GM04504 (cell line): ENCODE results near the gene NKAPL.

Experiments used
- DNase-seq: peaks from one replicate; pipeline ENCODE4 v3.0.0-alpha.2; 2012; ENCODE audit warnings: low read depth

Gene NKAPL

DNA sequence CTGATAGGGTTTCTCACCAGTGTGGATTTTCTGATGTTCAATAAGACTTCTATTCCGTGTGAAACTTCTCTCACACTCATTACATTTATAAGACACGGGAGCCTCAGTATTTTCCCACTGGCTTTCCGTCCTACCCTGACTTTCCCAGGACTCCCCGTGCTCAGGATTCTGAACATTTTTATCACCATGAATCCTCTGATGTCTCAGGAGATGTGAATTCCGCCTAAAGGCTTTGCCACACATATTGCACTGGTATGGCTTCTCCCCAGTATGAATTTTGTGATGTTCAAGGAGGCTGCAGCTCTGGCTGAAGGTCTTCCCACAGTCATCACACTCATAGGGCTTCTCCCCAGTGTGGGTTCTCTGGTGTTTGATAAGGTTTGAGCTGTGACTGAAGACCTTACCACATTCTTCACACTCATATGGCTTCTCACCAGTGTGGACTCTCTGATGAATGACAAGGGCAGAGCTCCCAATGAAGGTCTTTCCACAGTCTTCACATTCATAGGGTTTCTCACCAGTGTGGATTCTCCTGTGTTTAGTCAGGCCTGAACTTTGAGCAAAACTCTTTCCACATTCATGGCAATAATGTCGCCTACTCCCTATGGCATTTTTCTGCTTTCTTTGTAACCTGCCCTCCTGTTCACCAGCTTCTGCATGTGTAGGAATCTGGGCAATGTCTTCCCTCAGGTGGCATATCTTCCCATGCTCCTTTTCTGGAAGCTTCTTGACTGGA lies 13.7 kb upstream of the NKAPL start:
- DNase-seq: no peak

DNA sequence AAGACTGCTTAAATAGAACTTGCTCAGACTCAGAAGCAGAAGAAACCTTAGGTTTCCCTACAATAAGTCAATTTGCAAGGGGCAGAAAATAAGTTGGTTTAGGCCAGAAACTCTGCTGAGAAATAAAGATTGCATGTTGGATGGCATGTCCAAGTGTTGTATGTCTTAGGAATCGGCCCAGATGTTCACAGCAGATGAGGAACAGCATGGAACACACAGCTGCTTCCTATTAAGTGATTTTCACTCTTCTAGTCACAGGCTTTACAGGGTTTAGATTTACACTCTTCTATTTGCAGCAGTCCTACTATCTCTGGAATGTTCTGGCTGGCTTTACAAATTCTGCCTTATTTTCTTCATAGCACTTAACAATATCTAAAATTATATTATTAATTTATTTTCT lies 10.2 kb upstream of the NKAPL start:
- no peak for DNase-seq

DNA sequence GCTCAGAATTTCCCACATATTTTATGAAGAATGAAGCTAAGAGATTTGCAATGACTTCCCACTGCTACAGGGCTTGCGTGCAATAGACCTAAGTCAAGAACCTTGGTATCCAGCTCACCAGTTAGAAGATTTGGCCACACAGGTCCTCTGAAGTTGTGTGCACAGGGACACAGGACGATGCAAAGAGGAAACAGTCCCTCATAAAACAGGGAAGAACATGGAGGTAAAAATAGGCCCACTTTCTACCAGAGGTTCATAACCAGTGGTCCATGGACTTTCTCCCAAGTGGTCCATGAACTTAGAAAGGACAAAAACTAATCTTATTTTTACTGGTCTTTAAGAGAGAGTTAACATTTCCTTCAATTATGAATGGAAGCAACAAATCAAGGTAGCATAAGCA lies 8.3 kb upstream of the NKAPL start:
- DNase-seq: no peak

DNA sequence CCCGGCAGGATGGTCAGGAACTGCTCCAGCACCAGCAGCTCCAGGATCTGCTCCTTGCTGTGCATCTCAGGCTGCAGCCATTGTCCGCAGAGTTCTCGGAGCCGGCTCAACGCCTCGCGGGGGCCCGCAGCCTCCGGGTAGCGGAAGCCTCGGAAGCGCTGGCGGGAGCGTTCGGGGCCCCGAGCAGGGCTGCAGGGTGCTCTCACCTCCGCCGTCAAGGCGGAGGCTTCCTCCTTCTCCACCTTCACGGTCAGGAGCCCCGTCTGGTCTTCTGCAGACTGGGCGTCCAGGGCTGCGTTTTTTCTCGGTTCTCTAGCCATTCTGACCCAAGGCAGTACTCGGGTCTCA lies 7.5 kb upstream of the NKAPL start:
- peak; percentile 2 for DNase-seq

DNA sequence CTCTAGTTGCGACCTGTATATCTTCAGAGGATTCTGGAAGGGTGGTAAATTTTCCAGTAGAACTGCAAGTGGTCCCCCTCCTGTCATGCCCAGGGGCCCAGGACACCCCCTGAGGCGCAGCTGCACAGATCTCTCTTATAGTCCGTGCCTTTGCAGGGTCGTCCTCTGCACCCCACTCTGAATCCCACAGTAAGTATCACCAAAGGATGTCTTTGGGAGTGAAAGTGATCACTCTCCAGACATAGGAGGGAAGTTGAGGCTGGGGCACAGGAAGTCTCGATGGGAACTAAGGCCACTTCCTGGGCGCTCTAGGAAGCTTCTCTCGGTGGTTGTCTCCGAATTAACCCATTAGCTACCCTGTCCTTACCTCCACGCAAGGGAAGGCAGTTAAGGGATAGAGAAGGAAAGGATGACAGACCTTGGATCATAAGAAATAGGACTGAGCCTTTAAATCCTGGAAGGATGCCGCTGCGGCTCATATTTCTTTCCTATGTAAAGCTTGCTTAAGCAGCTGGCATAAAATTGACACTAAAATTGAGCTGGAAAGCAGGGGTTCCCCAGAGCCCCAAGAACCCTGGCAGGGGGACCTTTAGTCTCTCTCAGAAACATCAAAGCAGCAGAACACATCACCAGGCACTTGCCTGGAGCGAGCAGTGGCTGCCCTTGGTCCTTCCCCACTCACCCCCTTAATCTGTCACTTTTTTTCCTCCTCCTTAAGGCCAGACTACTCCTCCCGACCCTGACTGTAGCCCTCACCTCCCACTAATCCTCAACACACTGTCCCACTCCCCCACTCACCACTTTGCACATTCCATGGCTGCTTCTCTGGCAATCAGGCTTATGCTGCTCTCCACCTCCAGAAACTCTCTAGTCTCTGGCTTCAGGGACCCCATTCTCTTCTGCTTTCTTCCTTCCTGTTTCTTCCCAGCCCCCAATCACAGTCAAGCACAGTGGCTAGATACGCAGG lies 6.8 kb upstream of the NKAPL start, which contains the start of gene ZKSCAN4:
Gene ZKSCAN4 (minus strand): TSS at position 261 of the 967 bp plus-strand sequence. CDS start 289 bp downstream, outside the sequence.
- peak; percentile 71 for DNase-seq

DNA sequence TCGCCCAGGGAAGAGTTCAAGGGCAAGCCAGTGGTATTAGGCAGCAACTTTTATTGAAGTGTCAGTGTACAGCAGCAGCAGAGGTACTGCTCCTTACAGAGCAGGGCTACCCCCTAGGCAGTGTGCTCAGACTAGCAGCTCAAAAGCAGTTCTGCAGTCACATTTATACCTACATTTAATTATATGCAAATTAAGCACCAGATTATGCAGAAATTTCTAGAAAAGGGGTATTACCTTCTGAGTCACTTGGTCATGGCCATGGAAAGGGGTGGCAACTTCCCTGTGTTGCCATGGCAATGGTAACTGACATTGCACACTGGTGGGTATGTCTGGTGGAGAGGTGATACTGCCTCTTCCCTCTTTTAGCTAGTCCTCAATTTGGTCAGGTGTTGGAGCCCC lies 5.0 kb upstream of the NKAPL start:
- no peak for DNase-seq

DNA sequence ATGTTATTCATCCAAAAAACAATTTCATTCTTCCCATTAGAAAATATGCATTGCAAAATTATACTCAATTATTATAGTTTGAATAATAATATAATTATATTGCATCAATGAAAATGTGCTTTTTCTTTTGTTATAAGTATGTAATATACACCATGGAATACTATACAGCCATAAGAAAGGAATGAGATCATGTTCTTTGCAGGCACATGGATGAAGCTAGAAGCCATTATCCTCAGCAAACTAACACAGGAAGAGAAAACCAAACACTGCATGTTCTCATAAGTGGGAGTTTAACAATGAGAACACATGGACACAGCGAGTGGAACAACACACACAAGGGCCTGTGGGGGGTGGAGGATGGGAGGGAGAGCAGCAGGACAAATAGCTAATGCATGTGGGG lies 2.1 kb upstream of the NKAPL start:
- DNase-seq: no peak

DNA sequence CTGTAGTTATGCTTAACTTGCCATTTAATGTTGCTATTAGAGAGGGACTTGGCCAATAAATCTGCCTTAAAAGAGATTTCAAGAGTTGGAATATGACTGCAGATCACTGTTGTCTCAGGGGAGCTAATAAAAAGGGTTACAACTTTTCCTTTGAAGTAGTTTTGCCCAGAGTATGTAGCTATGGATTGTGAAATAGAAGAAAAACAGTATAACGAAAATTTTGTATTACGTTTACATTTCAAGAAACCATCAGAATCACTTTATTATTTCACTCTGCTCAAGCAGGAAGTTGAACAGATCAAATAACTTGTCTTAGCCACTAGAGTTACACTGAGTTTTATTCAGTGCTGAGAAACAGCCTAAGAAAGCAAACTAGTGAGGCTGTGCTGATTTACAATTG lies 4.8 kb downstream of the NKAPL start:
- DNase-seq: no peak

DNA sequence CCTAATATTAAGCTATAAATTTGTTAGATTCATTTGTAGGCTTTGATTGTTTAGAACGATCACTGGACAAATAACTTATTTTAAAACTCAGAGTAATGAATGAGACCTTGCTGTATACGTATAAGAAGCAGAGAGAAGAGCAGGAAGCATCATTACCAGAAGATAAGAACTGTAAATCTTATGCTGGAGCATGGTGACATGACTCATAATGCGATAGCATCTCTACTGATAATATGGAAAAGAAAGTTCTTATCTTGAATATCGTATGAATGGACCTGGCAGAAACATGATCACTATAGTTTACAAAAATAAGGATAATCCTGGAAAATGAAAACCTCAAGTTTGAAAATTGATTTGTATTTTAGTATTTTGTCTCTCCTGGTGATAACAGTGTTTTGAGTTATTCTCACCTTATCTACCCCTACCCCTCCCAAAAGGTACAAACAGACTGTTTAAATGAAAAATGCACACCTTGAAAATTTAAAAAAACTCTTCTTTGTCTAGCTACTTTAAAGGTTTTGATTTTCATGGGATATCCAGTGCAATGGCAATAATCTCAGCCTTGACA lies 5.8 kb downstream of the NKAPL start:
- DNase-seq: no peak

DNA sequence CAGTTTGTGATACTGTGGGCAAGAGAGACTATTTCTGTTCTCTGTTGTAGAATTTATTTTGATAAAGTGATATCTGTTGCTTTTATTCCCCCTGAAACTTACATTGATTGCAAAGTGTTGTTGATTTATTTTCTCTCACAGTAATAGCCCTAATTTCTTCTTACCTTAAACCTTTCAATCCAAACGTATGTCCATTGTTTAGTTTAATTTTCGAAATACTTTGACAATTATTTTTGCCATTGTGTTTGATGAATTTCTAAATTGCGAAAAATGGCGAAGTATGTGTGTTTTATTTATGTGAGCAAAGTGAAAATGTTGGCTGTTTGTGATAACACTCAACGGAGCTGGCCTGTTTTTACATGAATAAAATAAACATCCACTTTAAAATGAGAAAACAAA lies 7.5 kb downstream of the NKAPL start:
- DNase-seq: no peak

DNA sequence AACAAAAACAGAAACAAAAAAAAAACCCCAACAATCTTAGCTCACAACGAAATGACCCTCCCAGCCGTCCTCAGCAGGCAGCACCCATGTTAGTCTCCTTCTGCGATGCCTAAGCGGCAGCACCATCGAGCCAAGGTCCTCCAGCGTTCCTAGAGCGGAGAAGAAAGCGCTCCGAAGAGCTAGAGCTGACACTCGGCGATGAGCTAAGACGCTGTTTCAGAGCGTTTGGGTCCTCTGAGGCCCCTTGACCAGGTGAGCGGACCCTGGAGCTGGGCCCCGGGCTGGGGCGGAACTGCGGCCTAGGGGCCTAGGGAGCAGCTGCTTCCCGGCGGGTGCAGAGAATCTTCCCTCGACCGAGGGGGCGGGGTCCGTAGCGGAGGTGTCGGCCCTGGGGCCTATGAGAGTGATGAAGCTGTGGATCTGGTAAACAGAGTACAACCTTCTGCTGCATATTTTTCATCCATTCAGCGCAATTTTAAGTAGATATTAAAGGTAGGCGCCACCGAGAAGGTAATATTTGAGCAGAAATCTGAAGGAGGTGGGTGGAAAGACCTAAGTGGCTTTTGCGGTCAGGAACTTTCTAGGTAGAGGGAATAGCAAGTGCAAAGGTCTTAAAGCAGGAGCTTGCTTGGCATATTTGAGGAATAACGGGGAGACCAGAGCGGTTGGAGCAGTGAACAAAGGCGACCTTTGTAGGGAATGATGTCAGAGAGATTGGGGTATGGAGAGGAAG lies 8.0 kb downstream of the NKAPL start, which contains the start of gene ZSCAN26:
Gene ZSCAN26 (plus strand): TSS at position 182 of the 733 bp plus-strand sequence. CDS start 4,777 bp downstream, outside the sequence.
- DNase-seq: peak; percentile 70

DNA sequence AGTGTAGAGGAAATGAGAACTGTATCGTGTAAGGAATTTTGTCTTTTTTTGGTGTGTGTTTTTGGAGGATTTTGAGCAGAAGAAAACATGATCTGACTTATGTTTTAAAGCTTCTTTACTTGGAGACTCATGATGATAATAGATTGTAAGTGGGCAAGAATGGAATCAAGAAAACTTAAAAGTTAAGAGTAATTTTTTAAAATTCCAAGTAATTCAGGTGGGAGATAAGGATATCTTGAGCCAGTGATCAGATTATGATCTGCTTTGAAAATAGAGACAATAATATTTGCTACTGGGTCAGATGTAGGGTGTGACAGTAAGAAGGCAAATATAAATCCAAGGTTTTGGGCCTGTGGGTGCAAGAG lies 8.6 kb downstream of the NKAPL start:
- no peak for DNase-seq

DNA sequence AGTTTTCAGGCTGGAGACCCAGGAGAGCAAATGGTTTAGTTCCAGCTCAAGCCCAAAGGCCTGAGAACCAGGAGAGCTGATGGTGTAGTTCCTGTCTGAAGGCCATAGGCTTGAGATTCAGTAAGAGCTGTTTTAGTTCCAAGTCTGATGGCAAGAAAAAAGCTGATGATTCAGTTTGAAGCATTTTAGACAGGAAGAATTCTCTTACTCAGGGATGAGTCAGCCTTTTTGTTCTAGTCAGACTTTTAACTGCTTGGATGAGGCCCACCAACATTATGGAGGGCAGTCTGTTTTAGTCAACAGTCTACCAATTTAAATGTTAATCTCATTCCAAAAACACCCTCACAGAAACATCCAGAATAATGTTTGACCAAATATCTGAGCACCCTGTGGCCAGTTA lies 10.4 kb downstream of the NKAPL start:
- peak; percentile 72 for DNase-seq

DNA sequence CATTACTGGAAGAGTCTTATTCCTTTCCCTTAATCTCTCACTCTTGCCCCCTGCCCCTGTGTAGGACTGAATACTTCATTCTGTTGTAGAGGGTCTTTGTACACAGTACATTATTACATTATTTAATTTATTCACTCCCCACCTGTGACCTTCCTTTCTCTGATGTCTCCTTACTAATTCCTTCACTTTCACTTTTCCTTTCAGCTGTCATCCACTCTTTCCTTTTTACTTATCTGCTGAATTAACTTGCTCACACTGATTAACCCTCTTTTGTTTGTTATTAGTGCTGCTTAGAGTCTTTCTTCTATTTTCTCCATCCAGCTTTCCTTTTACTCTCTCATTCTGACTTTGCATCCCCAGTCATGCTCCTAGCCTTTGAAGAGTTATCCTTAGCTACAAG lies 15.8 kb downstream of the NKAPL start:
- no peak for DNase-seq

DNA sequence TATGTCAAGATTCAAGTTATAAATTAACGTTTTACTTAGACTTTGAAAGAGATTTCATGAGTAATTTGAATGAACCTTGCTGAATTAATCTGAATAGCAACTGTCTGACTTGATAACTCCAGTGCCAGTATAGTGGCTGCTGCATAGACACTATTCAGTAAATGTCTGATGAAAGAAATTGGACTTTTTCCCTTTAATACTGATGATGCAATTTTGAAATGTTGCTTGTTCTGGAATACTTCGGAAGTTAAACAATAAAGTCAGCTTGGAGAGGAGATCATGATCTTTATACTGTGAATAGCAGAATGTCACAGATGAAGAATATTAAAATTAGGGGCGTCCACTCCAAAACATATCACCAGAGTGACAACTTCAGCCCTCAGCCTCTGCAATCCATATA lies 18.6 kb downstream of the NKAPL start:
- no peak for DNase-seq

DNA sequence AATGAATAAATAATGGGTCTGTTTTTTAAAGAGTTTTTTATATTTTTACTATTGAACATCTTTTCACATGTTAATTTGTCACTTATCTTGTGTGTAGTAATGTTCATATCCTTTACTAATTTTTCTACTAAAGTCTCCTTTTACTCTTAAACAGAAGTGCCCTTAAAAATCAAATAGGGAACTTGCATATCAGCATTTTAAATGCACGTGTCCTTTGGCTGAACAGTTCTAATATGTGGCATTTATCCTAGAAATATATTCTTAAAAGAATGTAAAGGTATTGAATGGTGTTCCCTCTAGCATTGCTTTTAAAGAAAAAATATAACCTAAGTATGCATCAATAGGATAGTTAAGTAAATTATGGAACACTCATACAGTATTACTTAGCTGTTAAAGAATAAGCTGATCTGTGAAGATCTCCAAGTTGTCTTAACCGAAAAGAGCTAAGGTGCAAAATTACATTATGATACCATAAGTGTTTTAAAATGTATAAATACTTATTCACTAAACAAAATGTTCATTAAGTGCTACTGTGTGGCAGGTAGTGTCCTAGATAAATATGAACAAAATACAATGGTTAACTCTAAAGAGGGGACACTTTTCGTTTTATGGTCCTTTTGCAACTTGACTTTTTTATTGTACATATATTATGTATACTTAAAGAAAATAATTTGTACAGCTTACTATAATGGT lies 21.6 kb downstream of the NKAPL start:
- DNase-seq: no peak

DNA sequence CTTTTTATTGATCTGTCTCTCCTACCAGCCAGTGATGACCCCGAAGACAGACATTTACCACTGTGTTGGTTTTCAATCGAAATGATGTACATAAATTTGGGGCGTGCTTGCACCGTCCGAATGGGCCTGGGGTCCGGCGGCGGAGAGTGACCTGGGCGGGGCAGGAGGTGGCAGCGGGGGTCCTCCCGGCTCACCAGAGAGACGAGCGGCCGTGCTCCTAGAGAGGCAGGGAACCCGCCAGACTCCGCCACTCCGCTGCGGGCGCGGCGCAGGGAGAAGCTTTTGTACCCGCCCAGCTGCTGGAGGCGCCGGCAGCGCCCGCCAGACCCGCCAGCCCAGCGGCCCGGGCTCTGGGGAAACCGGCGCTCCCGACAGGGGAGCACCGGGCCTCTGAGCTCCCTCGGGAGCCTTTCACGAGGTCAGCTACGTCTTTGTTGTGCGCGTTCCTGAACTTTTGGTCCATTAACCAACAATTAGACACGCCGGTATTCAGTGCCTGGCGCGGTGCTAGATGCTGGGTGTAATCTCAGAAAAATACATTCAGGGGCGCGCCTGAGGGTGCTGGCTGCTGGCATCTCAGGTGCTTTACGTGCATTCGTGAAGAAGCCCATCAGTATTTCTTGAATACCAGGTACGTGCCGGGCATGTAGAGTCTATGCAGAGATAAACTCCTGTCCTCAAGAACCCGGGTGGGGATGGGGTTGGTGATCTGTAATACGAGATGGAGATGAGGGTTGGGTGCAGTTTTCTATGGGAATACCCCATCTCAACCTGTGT lies 22.4 kb downstream of the NKAPL start, which contains the start of gene PGBD1:
Gene PGBD1 (plus strand): TSS at position 285 of the 777 bp plus-strand sequence. CDS start 2,242 bp downstream, outside the sequence.
- DNase-seq: peak; percentile 38

DNA sequence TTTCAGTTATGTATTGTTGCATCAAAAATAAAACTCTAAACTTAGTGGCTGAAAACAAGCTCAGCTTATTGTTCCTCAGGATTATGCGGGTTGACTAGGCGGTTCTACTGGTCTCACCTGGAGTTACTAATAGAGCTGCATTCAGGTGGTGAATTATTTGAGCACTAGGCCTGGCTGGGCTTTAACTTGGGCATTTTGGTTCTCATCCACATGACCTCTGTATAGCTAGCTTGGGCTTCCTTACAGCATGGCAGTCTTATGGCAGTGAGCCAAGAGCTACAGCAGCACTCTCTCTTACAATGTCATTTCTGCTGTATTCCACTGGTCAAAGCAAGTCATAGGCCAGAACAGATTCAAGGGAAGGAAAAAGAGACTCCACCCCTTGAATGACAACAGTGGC lies 23.8 kb downstream of the NKAPL start:
- no peak for DNase-seq

DNA sequence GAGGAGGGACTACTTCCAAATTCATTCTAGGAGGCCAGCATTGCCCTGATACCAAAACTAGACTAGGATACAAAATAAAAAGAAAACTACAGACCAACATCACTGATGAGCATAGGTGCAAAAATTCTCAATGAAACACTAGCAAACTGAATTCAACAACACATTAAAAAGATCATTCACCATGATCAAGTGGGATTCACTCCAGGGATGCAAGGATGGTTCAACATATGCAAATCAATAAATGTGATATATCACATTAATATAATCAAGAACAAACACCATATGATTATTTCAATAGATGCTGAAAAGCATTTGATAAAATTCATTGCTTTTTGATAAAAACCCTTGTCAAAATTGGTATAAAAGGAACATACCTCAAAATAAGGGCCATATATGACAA lies 32.5 kb downstream of the NKAPL start:
- no peak for DNase-seq

DNA sequence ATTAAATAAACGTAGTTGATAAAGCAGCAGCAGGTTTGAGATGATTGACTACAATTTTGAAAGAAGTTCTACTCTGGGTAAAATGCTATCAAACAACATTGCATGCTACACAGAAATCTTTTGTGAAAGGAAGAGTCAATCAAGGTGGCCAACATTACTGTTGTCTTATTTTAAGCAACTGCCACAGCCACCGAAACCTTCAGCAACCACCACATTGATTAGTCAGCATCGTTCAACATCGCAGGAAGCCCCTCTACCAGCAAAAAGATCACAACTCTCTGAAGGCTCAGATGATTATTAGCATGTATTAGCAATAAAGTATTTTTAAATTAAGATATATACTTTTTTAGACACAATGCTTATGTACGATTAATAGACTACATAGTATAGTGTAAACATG lies 36.2 kb downstream of the NKAPL start:
- DNase-seq: no peak
